ENCODE measurements around the gene LRATD1. TPM values are rescaled to one million over a fixed set of nuclear protein-coding genes. Genes with fewer than 3 reads are reported as not detected.
"Not testable (repeated sequence)": the region's sequence is repeated elsewhere in the genome, so short reads cannot be mapped to it uniquely, and the experiment has no call there.

The LRATD1 gene, protein sequence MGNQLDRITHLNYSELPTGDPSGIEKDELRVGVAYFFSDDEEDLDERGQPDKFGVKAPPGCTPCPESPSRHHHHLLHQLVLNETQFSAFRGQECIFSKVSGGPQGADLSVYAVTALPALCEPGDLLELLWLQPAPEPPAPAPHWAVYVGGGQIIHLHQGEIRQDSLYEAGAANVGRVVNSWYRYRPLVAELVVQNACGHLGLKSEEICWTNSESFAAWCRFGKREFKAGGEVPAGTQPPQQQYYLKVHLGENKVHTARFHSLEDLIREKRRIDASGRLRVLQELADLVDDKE
- total RNA-seq = not detected

DNA sequence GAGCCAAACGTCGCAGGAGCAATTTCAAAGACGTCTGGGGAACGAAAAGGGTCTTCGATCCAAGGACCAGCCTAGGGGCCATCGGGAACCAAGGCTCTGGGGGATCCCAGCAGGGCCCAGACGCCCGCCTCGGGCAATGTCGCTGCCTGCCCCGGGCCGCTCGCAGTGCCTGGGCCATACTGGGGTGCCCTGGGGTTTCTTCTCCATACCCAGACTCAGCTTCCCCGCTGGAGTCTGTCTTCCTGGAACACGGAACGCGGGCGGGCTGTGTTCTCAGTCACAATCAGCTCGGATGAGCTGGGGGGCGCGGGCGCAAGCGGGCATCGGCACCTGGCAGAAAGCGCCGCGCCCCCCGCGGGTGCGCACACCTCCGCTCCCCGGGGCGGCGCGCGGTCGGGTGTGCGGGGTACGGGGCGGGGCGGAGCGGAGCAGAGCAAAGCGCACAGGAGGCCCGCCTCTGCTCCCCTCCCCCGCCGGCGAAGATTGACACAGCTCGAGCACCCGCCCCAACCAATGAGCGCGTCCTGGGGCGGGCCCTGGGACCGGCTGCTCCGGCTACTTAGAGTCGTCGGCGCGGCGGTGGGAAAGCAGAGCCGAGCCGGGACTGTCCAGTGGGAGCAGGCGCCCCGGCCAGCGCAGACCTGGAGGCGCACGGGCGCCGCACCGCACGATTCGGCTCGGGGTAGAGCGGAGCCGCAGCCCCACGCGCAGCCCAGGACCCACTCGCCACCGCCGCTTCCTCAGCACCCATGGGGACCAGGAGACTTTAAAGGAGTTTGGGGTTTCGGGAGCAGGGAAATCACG is at the start of gene LRATD1:
Gene LRATD1 (plus strand): TSS at position 585 of the 804 bp plus-strand sequence. CDS start 1,263 bp downstream, outside the sequence.
- POLR2A ChIA-PET = no interaction called here
- CTCF ChIA-PET = no interaction called here

DNA sequence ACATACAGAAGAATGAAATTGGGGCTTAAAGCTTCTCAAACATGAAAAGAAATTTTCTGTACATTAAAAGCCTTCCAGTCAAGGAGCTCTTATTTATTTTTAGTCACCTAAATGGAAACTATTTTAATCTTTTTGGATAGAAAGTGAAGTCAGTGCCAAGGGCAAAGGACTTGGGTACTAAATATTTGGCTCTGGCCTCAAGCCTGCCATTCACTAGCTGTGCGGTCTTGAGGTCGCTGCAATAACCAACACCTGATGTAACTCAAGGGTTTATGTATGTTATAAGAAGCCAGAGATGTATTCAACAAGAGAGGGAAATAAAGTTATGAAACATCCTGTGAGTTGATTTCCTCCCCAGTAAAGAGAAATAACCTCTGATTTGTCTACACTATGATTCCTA is 49.5 kb upstream of the LRATD1 start:
- ChIA-PET CTCF (no interaction called here), POLR2A (no interaction called here)

- CTCF ChIA-PET = no interaction called here
- POLR2A ChIA-PET = no interaction called here
These were observed 48.7 kb upstream of the LRATD1 start for GRCh38 chr2:14583802-14584201.

DNA sequence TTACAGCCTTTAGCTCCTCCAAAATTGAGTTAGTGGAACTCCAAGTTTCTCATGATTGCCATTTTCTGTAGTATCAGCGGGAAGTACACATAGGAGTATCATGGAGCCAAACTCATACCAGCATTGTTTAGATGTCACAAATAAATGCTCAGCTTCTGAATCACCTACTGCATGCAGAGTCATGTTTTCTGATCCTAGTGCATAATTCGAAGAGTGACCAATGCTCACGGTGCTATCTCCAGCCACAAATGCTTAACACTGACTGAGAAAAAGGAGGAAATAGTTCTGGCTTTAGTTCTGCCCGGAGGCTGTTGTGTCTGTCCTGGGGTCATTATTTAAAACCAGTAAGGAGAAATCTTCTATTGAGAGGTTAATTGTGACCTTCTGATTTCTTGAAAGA is 45.4 kb upstream of the LRATD1 start:
- CTCF ChIA-PET = no interaction called here
- POLR2A ChIA-PET = no interaction called here

DNA sequence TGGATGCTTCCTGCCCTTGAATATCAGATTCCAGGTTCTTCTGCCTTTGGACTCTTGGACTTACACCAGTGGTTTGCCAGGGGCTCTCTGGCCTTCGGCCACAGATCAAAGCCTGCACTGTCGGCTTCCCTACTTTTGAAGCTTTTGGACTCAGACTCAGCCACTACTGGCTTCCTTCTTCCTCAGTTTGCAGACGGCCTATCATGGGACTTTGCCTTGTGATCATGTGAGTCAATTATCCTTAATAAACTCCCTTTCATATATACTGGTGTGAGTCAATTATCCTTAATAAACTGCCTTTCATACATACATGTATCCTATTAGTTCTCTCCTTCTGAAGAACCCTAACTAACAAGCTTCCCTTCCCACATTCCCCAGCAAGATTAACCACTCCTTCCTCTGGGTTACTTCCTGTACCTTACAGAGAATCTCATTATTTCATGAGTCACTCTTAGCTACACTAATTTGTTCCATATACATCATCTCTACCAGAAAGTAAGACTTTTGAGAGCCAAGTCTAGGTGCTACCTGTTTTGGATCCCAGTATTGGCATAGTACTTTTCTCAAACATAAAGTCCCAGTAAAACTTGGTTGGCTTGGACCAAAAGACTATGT is 31.3 kb upstream of the LRATD1 start:
- ChIA-PET CTCF (no interaction called here), POLR2A (no interaction called here)

DNA sequence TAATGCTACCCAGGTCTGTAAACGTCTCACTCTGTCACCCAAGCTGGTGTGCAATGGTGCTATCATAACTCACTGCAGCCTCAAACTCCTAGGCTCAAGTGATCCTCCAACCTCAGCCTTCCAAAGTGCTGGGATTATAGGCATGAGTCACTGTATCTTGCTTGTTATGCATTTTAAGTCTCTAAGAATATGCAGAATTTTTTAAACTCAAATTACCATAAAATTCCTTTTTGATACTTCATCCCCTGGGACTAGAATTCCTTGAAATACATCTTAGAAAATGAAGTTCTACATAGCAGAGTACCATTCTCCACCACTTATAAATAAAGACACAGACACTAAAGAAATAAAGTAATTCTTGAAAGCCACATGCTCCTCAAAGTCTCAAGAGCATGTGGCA is 30.2 kb upstream of the LRATD1 start:
- POLR2A ChIA-PET = no interaction called here
- CTCF ChIA-PET = no interaction called here

GRCh38 chr2:14603676-14604075 is 28.8 kb upstream of the LRATD1 start:
- ChIA-PET POLR2A (no interaction called here), CTCF (no interaction called here)

DNA sequence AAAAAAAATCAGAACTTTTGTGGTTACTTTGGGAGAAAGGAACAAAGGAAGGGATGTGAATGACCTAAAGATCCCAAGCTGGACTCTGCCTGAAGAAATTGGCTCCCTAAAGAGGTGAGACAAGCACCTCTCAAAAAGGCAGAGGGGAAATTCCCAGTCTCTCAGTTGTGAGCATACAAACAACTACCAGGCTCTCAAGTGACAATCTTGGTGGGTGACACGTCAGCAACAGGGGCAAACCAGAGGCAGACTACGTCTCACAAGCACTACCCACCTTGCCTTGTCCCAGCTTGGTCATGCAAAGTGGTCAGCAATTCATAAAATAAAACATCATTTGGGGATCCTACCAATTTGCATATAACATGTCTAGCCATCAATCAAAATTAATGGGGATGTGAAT is 24.3 kb upstream of the LRATD1 start:
- ChIA-PET POLR2A (no interaction called here), CTCF (no interaction called here)

DNA sequence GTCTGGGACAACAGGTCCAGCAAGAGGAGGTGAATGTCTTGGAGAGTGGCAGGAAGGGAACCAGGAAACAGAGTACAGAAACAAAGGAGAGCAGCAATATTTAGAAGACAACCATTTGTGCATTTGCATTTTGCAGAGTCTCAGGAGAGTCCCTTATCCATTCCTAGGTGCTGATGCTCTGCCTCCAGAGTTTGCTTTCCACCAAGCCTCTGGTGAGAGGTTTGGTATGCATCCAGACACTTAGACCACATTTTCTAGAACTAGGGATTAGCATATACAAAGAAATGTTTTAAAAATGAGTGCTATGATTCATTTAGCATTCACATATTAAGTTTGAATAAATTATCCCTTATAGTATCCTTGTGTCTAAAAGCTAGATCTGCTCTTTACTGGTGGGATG is 18.5 kb upstream of the LRATD1 start:
- ChIA-PET POLR2A (no interaction called here), CTCF (no interaction called here)

DNA sequence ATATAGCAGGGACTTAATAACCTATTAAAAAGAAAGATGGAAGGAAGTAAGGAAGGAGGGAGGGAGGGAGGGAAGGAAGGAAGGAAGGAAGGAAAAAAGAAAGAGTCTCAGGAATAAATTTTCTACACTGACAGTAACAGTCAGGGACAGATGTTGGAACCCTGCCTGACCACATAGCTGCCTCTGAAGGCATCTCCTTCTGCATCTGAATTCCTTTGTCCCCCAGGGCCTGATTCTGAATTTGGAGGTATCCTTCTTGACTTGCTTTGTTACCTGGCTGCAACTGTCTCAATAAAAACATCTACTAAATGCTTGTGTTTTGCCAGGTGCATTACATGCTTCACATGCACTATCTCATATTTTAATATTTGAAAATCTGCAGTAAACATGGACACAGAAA is 17.4 kb upstream of the LRATD1 start:
- ChIA-PET POLR2A (no interaction called here), CTCF (no interaction called here)

DNA sequence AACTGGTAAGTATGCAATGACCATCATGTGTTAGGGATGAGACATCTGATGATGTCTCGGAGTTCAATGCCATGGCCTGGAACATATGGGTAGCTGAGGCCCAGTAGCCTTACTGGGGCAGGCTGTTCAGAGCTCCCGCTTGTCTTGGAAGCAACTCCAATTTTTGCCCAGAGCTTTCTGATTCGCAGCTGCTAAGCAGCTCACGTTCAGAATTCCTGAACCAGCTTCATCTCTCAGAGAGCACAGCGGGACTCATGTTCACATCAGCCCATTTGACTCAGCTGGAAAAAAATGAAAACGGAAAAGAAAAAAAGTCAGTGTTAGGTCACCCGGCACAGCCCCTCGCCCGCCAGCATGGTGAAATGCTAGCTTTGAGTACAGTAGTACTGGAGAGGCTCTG is 16.8 kb upstream of the LRATD1 start:
- CTCF ChIA-PET = no interaction called here
- POLR2A ChIA-PET = no interaction called here

GRCh38 chr2:14616342-14616741 is 16.2 kb upstream of the LRATD1 start:
- POLR2A ChIA-PET = no interaction called here
- CTCF ChIA-PET = no interaction called here

DNA sequence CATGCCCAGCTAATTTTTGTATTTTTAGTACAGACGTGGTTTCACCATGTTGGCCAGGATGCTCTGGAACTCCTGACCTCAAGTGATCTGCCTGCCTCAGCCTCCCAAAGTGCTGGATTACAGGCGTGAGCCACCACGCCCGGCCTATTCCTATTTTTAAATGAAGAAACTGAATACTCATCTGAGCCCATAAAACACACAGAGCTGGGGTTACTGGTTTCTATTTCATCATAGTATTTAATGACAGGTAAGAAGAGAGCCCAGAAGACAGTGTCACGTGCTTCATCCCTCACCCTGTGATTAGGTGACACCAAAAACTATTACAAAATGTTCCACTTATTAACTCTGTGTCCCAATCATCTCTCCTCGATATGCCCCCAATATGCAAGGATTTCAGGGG is 15.6 kb upstream of the LRATD1 start:
- POLR2A ChIA-PET = no interaction called here
- CTCF ChIA-PET = no interaction called here

DNA sequence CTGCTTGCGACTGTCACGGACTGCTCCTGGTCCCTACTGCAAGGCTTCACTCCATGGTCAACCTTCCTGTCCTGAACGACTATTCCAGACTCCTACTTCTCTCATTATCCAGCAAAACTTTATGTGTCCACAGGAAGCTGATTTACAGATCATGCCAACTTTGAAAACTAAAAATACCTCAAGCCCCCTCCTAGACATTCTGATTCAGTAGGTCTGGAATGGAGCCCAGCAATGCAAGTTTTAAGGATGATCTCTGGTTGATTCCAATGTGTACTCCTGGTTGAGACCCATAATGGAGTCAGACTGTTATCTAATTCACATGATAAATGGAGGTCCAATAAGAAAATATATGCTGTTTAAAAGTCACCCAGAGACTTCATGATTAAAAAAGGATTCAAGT is 13.1 kb upstream of the LRATD1 start:
- POLR2A ChIA-PET = no interaction called here
- CTCF ChIA-PET = no interaction called here

GRCh38 chr2:14621114-14621513 is 11.4 kb upstream of the LRATD1 start:
- ChIA-PET POLR2A (no interaction called here), CTCF (no interaction called here)

- POLR2A ChIA-PET = no interaction called here
- CTCF ChIA-PET = no interaction called here
These were observed 10.5 kb upstream of the LRATD1 start for GRCh38 chr2:14621906-14622549.

- CTCF ChIA-PET, POLR2A ChIA-PET: not testable (repeated sequence)
These were observed 10.0 kb upstream of the LRATD1 start for GRCh38 chr2:14622550-14622939.

DNA sequence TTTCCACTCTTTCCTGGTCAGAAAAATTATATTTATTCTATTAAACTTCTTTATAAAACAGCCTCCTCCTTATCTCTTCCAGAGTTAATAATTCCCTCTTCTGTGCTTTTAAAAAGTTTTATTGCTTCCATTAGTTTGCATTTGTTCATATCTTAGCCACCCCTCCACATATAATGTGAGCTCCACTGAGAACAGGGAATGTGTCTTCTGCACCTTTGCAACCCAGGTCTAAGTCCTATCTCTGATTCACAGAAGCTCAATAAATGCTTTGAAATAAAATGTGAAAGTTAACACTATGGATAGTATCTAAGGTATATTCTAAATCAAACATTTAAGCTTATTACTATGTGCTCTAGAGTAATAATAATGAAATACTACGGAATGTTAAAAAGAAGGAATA is 9.3 kb upstream of the LRATD1 start:
- CTCF ChIA-PET = no interaction called here
- POLR2A ChIA-PET = no interaction called here

DNA sequence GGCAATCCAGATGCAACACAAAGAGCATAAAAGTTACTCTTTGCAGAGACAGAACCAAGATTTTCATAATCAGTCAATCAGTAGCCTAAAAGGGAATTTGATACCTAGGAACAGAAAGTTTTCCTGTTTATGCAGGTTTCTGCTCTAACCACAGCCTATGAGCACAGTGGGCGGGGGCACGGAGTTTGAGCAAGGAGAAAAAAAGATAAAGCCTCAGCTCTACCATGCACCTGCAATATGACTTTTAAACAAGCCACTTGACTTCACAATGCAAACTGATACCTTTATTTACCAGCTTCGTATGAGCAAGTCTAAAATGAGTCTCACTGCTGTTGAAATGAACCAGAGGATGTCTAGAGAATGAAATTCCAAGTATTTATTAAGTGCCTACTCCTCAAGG is 5.6 kb upstream of the LRATD1 start:
- CTCF ChIA-PET = no interaction called here
- POLR2A ChIA-PET = no interaction called here

DNA sequence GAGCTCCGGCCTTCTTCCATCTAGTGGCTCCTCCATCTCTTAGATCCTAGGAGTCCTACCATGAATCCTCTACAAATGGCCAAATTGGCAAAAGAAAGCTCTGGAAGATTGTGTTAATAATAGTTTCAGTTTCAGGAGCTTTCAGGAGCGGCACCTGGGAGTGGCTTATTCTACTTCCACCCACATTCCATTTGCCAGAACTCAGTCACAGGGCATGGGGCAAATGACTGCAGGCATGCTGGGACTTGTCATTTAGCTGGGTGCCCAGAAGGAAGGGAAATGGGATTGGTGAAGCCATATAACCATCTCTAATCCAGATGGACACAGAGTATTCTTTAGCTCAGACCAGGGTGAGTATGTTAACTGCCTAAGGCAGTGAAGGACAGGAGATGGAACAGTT is 3.6 kb upstream of the LRATD1 start:
- ChIA-PET POLR2A (no interaction called here), CTCF (no interaction called here)

DNA sequence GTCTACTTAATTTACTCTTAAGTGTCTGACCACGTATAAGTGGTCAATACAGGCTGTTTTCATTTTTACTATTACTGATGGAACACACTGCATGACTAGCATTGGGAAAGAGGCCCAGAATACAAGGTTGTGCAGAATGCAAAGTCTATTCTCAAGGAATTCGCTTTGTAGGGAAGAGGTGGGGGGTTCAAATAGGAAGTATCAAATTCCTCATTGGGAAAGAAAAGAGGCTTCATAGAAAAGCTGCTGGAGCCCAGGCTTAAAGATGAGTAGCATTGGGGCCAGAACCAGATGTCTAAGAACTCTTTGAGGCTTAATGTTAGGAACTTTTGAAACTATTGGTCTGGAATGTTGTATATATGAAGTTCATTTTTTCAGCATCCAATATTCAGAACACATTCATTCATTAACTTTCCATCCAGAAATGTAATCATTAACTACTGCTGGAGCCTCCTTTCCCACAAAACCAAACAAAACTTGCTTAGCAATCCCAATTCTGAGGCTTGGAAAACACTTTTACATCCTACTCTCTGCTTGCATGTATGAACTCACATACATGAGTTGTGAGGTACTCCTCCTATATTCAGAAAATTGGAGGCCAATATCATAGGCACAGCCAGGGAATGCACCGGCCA is 994 bp upstream of the LRATD1 start:
- POLR2A ChIA-PET = no interaction called here
- CTCF ChIA-PET = no interaction called here
